GM20000 (cell line): Measurements from ENCODE around the gene TSKS.

Source experiments
- DNase-seq: peaks from one replicate; pipeline ENCODE4 v3.0.0; 2012; ENCODE audit warnings: low spot score
- TF ChIP-seq, protein P1 (sequence below): IDR thresholded peaks from 2 replicates; pipeline ENCODE4 v1.5.1; 2012; ENCODE audit warnings: mild to moderate bottlenecking, control low read depth; ENCODE audit errors: extremely low read depth, missing control alignments

Gene TSKS

GRCh38 chr19:49807904-49808675 is 45.0 kb upstream of the TSKS start:
- TF ChIP-seq, protein P1, sequence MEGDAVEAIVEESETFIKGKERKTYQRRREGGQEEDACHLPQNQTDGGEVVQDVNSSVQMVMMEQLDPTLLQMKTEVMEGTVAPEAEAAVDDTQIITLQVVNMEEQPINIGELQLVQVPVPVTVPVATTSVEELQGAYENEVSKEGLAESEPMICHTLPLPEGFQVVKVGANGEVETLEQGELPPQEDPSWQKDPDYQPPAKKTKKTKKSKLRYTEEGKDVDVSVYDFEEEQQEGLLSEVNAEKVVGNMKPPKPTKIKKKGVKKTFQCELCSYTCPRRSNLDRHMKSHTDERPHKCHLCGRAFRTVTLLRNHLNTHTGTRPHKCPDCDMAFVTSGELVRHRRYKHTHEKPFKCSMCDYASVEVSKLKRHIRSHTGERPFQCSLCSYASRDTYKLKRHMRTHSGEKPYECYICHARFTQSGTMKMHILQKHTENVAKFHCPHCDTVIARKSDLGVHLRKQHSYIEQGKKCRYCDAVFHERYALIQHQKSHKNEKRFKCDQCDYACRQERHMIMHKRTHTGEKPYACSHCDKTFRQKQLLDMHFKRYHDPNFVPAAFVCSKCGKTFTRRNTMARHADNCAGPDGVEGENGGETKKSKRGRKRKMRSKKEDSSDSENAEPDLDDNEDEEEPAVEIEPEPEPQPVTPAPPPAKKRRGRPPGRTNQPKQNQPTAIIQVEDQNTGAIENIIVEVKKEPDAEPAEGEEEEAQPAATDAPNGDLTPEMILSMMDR, result no peak
- DNase-seq, result no peak

- no peak for DNase-seq
- TF ChIP-seq, protein P1, result no peak
These were observed 44.2 kb upstream of the TSKS start for GRCh38 chr19:49807058-49807903.

- DNase-seq, result no peak
- TF ChIP-seq, protein P1, result no peak
These were observed 43.5 kb upstream of the TSKS start for GRCh38 chr19:49806620-49806959.

GRCh38 chr19:49805822-49806619 is 42.9 kb upstream of the TSKS start:
- TF ChIP-seq, protein P1, result no peak
- DNase-seq, result no peak

DNA sequence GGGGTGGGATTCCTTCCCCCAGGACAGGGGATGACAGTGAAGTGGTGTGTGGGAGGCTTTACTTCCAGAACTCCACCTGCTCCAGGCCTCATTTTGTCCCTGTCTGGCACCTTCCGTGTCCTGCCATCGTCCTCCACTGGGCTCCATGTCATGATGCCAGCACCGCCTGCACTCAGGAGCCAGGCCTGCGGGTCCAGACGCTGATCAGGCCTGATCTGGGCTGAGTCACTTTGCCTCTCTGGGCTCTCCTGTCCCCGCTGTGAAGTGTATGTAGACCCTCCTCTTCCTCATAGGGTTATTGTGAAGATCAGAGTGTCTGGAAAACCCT is 40.4 kb upstream of the TSKS start:
- TF ChIP-seq, protein P1, result no peak
- no peak for DNase-seq

DNA sequence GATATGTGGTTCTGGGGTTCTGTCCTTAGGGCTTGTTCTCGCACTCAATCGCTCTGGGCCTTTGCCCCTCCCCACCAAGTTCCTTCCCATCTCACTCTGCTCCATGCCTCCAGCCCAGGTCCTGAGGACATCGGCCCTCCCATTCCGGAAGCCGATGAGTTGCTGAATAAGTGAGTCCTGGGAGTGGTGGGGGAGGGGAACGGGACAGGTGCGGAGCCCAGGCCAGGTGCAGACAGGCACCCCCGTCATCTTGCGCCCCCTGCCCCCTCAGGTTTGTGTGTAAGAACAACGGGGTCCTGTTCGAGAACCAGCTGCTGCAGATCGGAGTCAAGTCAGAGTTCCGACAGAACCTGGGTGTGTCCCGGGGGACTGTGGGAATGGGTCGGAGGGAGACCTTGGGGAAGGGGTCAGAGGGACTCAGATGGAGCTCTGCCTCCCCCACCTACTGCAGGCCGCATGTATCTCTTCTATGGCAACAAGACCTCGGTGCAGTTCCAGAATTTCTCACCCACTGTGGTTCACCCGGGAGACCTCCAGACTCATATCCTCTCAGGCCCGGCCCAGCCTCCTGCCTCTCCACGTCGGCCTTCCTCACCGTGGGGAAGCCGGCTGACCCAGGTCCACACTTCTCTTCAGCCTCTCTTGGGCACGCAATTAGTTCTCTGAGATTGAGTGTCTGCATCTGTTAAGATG is 39.9 kb upstream of the TSKS start:
- TF ChIP-seq, protein P1, result no peak
- DNase-seq, result no peak
